Prostate gland (tissue), 2 donors: Measurements from ENCODE around the gene MOGAT3.

ENCODE experiments used
- CTCF ChIP-seq, 4 experiments: fragments of 200-600 bp in 2 of 4; fragments of 450-650 bp in 2 of 4; sonication (generic) in 2 of 4; IDR thresholded peaks; 1 replicate in 3 of 4; 2 replicates in 1 of 4; pipeline ENCODE4 v1.5.1; 2016 to 2019; ENCODE audit warnings: antibody characterized with exemption in 4 of 4, mild to moderate bottlenecking in 2 of 4, moderate library complexity in 2 of 4
- POLR2A ChIP-seq: fragments of 450-650 bp; IDR thresholded peaks from one replicate; pipeline ENCODE4 v1.6.1; 2016; ENCODE audit warnings: antibody characterized with exemption, mild to moderate bottlenecking
- POLR2AphosphoS5 ChIP-seq: sonication (generic); formaldehyde crosslinking; IDR thresholded peaks from one replicate; pipeline ENCODE4 v1.6.1; 2017; ENCODE audit warnings: antibody characterized with exemption

GRCh38 chr7:101165075-101165957 is 35.5 kb downstream of the MOGAT3 start, which contains the start of gene VGF:
- TF ChIP-seq CTCF (IDR thresholded peaks at IDR 0.05), result peak in 1 of 4 experiments; percentile 37
- TF ChIP-seq POLR2A, result peak; percentile 10
- TF ChIP-seq POLR2AphosphoS5, result peak; percentile 95
